Glutamatergic neuron (in vitro differentiated cells): Measurements from ENCODE around the gene ARID1B. TPM values are rescaled to one million over a fixed set of nuclear protein-coding genes. Genes with fewer than 3 reads are reported as not detected.

Source experiments
- DNase-seq: peaks from one replicate; pipeline ENCODE4 v3.0.0; 2022
- H3K27ac Mint-ChIP-seq: one replicate; pipeline ENCODE4 v1.8.0; 2020; ENCODE audit warnings: mild to moderate bottlenecking, mixed read lengths, inconsistent platforms; ENCODE audit not compliant: unreplicated experiment
- H3K27me3 Mint-ChIP-seq: one replicate; pipeline ENCODE4 v1.8.0; 2020; ENCODE audit warnings: mild to moderate bottlenecking, moderate library complexity, mixed read lengths, inconsistent platforms; ENCODE audit not compliant: unreplicated experiment
- H3K36me3 Mint-ChIP-seq: one replicate; pipeline ENCODE4 v1.8.0; 2020; ENCODE audit warnings: mild to moderate bottlenecking, mixed read lengths, inconsistent platforms; ENCODE audit not compliant: unreplicated experiment
- H3K4me1 Mint-ChIP-seq: one replicate; pipeline ENCODE4 v1.8.0; 2020; ENCODE audit warnings: mild to moderate bottlenecking, low read depth, mixed read lengths, inconsistent platforms; ENCODE audit not compliant: unreplicated experiment
- H3K4me3 Mint-ChIP-seq: one replicate; pipeline ENCODE4 v1.8.0; 2020; ENCODE audit warnings: mild to moderate bottlenecking, mixed read lengths, inconsistent platforms; ENCODE audit not compliant: unreplicated experiment
- H3K9me3 Mint-ChIP-seq: one replicate; pipeline ENCODE4 v1.8.0; 2020; ENCODE audit warnings: mild to moderate bottlenecking, moderate library complexity, mixed read lengths, inconsistent platforms; ENCODE audit not compliant: unreplicated experiment
- CTCF ChIP-seq: fragments of 200-600 bp; sonication (generic); IDR thresholded peaks from one replicate; pipeline ENCODE4 v1.5.0; 2021; ENCODE audit not compliant: partially characterized antibody, unreplicated experiment
- total RNA-seq: library from RNA; stranded (reverse); fragmentation: NEBNext Ultra II Directional; extraction: Animal tissue kit (Norgen Biotek cat#: 25700); gene quantifications from one replicate; pipeline ENCODE4 v1.2.1, GENCODE V29; 2021; ENCODE audit not compliant: unreplicated experiment

The ARID1B gene
- total RNA-seq, 1 donor from 2014 or later = 202 TPM

DNA sequence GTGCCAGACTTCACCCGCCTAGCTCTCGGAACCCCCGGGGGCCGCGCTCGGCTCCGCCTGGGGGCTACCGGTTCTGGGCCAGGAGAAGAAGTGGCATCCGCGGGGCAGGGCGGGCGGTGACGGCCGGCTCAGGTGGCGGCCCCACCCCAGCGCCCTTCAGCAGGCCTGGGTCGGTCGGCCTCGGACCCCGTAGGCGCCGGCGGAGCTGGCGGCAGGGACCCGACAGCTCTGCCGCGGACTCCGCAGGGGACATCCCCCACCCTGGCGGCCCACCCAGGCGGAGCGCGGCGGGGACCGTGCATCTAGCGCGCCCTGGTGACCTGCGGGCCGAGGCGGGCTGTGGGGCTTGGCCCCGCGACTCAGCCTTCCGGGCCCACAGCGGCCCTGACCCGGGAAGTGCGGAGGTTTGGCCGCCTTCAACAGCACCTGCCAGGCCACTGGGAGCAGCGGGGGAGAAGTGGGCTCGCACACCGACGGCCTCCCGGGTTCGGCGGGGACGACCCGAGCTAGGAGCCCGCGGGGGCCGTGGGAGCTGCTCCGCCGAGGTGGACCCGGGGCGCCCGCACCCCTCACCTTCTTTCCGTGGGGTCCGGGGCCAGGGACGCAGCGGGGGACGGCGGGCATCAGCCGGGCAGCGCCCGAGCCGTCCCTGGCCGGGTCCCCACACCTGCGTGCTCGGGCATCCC lies 459.0 kb downstream of the ARID1B start:
- H3K4me1 Mint-ChIP-seq = peaks cover 22% of the 10 kb centered on the region
- peaks cover 22% of the 10 kb centered on the region for H3K27me3 Mint-ChIP-seq
- H3K27ac Mint-ChIP-seq = no peak overlapping the region
- TF ChIP-seq CTCF = no peak
- DNase-seq = peak; percentile 39
- H3K4me3 Mint-ChIP-seq = no peak overlapping the region
- peaks cover 7% of the 10 kb centered on the region for H3K36me3 Mint-ChIP-seq
- H3K9me3 Mint-ChIP-seq = peaks cover 14% of the 10 kb centered on the region

GRCh38 chr6:157238346-157238745 lies 461.2 kb downstream of the ARID1B start:
- Mint-ChIP-seq H3K27ac (no peak overlapping the region), H3K9me3 (peaks cover 13% of the 10 kb centered on the region), H3K27me3 (peaks cover 21% of the 10 kb centered on the region), H3K4me1 (peaks cover 22% of the 10 kb centered on the region), H3K36me3 (peaks cover 12% of the 10 kb centered on the region), H3K4me3 (no peak overlapping the region)
- DNase-seq = no peak
- no peak for TF ChIP-seq CTCF

DNA sequence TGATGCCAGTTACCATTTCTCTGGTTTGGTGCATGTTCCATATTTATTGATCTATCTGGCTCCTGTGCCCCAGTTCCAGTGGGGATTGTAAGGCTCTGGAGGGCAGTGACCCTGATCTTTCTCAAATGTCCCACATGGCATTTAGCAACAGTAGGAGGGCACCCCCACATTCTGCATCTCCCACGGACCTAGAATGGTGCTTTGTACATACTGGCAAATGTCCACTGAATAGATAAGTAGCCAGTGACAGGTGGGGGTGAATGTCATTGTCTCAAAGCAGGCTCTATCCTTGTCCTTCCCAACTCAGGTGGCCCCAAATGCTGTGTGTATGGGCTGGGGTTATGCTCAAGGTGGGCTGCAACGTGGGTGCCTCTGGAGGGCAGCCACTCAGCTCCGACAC lies 462.0 kb downstream of the ARID1B start:
- no peak overlapping the region for H3K4me3 Mint-ChIP-seq
- peaks cover 22% of the 10 kb centered on the region for H3K4me1 Mint-ChIP-seq
- TF ChIP-seq CTCF = no peak
- DNase-seq = no peak
- peaks cover 13% of the 10 kb centered on the region for H3K9me3 Mint-ChIP-seq
- H3K36me3 Mint-ChIP-seq = peaks cover 13% of the 10 kb centered on the region
- peaks cover 21% of the 10 kb centered on the region for H3K27me3 Mint-ChIP-seq
- no peak overlapping the region for H3K27ac Mint-ChIP-seq

DNA sequence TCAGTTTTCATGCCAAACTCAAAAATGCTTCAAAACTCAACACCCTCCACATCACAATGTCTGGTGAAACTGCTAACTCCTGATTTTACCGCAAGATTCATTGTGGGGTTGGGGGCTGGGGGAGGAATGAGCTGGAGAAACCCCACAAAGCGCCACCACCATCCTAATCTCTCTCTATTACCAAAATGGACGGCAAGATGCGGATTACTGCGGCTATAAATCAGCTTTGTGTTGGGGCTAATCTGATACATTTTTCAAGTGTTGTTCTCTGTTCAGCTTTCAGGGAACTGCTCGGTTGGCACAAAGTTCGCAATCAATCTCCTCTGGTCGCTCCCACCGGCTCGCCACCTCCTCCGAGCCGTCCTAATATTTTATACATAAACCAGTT lies 462.5 kb downstream of the ARID1B start:
- Mint-ChIP-seq H3K27me3 (peaks cover 19% of the 10 kb centered on the region), H3K9me3 (peaks cover 11% of the 10 kb centered on the region), H3K4me1 (peaks cover 22% of the 10 kb centered on the region), H3K27ac (no peak overlapping the region), H3K4me3 (no peak overlapping the region), H3K36me3 (peaks cover 8% of the 10 kb centered on the region)
- TF ChIP-seq CTCF = no peak
- no peak for DNase-seq

- no peak overlapping the region for H3K27ac Mint-ChIP-seq
- DNase-seq = no peak
- no peak overlapping the region for H3K4me3 Mint-ChIP-seq
These were observed 463.1 kb downstream of the ARID1B start for GRCh38 chr6:157240059-157240959.

More at GRCh38 chr6:157240059-157240959, 463.1 kb downstream of the ARID1B start:
- Mint-ChIP-seq H3K4me1 (peaks cover 27% of the 10 kb centered on the region), H3K36me3 (peaks cover 6% of the 10 kb centered on the region), H3K27me3 (peaks cover 18% of the 10 kb centered on the region), H3K9me3 (peaks cover 9% of the 10 kb centered on the region)
- no peak for TF ChIP-seq CTCF
